HUES6 (cell line): ENCODE data around the gene GSG1L.

ENCODE experiments used
- H3K27ac ChIP-seq: 2 replicates; pipeline ENCODE4 v1.7.0; 2013; ENCODE audit warnings: low read depth, mild to moderate bottlenecking, low read length, inconsistent platforms
- H3K27me3 ChIP-seq: 2 replicates; pipeline ENCODE4 v1.6.1; 2013; ENCODE audit warnings: low read length; ENCODE audit not compliant: control insufficient read depth, insufficient read depth
- H3K36me3 ChIP-seq: 2 replicates; pipeline ENCODE4 v1.6.1; 2013; ENCODE audit warnings: low read length; ENCODE audit not compliant: control insufficient read depth, insufficient read depth
- H3K4me1 ChIP-seq: 2 replicates; pipeline ENCODE4 v1.6.1; 2013; ENCODE audit warnings: low read length; ENCODE audit not compliant: control insufficient read depth, insufficient read depth
- H3K4me3 ChIP-seq: 2 replicates; pipeline ENCODE4 v1.5.1; 2013; ENCODE audit warnings: low read depth, low read length
- H3K9ac ChIP-seq: one replicate; pipeline ENCODE4 v1.6.1; 2013; ENCODE audit warnings: mild to moderate bottlenecking, low read length
- H3K9me3 ChIP-seq: 2 replicates; pipeline ENCODE4 v1.6.1; 2013; ENCODE audit warnings: low read depth, low read length; ENCODE audit not compliant: control insufficient read depth, insufficient read depth

The GSG1L gene

DNA sequence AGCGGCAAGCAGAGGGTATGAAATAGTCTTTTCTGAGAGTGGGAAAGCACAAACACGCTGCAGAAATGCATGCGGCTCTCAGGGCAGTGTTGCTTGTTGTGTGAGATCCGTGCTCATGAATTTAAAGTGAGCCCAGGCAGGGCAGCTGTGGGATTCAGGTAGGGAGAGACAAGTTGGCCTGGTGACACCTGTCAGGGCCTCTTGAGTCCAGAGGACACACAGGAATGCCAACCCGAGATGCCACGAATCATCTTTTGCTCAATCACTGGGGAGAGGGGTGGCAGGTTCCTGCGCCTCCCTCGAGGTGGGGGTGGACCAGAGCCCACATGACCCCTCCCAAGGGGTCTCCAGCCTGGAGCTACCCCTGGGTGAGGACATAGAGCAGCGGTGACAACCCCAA is 211.9 kb downstream of the GSG1L start:
- peaks cover 11% of the 10 kb centered on the region for H3K4me1 ChIP-seq
- H3K27me3 ChIP-seq: peaks cover 12% of the 10 kb centered on the region; the same call in 1 of the 2 replicates
- H3K36me3 ChIP-seq: no peaks in the 10 kb centered on the region
- no peak overlapping the region for H3K27ac ChIP-seq
- no peak overlapping the region for H3K9ac ChIP-seq
- no peaks in the 10 kb centered on the region for H3K9me3 ChIP-seq
- no peak overlapping the region for H3K4me3 ChIP-seq

DNA sequence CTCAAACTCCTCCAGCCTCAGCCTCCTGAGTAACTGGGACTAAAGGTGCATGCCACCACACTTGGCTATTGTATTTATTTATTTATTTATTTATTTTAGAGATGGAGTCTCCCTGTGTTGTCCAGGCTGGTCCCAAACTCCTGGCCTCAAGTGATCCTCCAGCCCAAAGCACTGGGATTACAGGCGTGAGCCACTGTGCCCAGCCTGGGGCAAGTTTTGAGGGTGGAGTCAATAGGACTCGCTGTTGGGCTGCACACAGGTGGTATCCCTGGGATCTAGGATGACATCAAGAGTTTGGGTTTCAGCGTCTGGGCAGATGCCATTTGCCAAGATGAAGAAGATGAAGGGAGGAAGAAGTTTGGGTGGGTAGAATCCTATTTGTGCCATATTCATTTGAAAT is 213.9 kb downstream of the GSG1L start:
- H3K27me3 ChIP-seq: peaks cover 12% of the 10 kb centered on the region; the same call in 1 of the 2 replicates
- peaks cover 5% of the 10 kb centered on the region; the same call in 1 of the 2 replicates for H3K9me3 ChIP-seq
- H3K9ac ChIP-seq: no peak overlapping the region
- H3K4me1 ChIP-seq: peaks cover 11% of the 10 kb centered on the region
- H3K36me3 ChIP-seq: no peaks in the 10 kb centered on the region
- no peak overlapping the region for H3K27ac ChIP-seq
- no peak overlapping the region for H3K4me3 ChIP-seq

DNA sequence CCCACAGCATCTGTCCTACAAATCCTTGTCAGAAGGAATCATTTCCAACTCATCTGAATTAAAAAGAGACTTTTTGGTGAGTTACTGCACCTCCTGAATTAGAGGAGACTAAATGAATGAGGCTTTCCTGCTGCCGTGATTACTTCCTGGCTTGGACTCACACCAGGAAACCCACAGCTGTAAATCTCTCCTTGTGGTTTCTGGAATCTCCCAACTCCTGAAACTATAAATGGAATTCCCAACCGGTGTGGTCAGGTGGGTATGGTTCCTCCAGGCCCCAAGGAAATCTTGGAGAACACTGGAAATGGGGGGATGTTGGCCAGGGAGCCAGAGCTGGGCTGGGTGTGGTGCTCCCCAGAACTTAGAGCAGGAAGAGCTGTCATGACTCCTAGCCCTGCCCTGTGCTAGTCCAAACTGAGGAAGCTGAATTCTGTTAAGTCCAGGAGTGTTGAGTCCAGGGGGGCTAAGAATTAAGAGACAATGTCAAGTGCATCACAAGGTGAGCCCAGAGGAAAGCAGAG is 216.4 kb downstream of the GSG1L start:
- peaks cover 6% of the 10 kb centered on the region; the same call in 1 of the 2 replicates for H3K4me1 ChIP-seq
- no peaks in the 10 kb centered on the region for H3K27me3 ChIP-seq
- no peak overlapping the region for H3K9ac ChIP-seq
- no peak overlapping the region for H3K27ac ChIP-seq
- peaks cover 5% of the 10 kb centered on the region; the same call in 1 of the 2 replicates for H3K9me3 ChIP-seq
- no peak overlapping the region for H3K4me3 ChIP-seq
- H3K36me3 ChIP-seq: no peaks in the 10 kb centered on the region

DNA sequence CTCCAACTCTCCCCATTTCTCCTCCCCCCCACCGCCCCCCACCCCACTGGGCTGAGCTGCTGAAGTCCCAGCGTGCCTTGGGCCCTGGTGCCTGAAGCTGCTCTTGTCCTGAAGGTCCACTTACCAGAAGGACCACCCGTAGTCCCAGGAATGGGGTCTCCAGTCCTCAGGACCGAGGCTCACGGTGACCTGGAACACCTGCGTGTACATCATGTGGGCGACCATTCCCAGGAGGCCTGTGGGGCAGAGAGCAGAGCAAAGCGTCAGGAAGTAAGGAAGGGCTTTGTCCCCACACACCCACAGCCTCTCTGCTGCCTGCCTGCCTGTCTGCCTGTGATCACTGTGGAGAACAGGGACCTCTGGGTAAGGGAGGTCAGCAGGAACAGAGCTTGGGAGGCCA is 218.7 kb downstream of the GSG1L start:
- H3K4me3 ChIP-seq: no peak overlapping the region
- no peak overlapping the region for H3K27ac ChIP-seq
- no peaks in the 10 kb centered on the region for H3K36me3 ChIP-seq
- peaks cover 5% of the 10 kb centered on the region; the same call in 1 of the 2 replicates for H3K9me3 ChIP-seq
- H3K27me3 ChIP-seq: no peaks in the 10 kb centered on the region
- no peaks in the 10 kb centered on the region for H3K4me1 ChIP-seq
- no peak overlapping the region for H3K9ac ChIP-seq

DNA sequence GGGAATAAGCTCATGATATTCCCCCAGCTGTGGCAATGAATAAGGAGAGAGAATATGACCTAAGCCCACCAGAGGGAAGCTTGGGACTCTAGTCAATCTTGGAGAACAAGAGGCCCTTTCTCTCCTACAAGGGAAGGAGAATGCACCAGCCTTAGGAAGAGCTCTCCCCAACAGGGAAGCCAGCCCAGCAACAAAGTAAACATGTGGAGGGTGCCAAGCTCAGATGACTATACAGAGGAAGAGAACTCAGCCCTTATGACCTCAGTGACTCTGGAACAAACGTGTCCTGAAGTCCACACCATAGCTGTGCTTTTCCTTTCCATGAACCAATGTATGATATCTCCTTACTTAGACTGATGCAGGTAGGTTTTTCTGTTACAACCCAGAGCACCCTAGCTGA is 219.7 kb downstream of the GSG1L start:
- Histone ChIP-seq H3K27me3 (no peaks in the 10 kb centered on the region), H3K9ac (no peak overlapping the region), H3K27ac (no peak overlapping the region)

DNA sequence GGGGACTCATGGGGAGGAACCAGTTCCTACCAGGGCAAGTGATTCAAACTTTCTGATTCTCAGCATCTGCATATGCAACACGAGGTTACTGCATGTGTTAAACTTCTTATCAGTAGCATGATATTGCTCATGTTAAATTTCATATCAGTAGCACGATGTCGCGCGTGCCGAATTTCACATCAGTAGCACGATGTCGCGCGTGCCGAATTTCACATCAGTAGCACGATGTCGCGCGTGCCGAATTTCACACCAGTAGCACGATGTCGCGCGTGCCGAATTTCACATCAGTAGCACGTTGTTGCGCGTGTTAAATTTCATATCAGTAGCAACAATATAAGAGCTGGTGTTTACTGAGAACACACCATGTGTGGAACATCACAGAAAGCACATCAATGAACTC is 221.6 kb downstream of the GSG1L start:
- H3K4me3 ChIP-seq: no peak overlapping the region
- H3K27me3 ChIP-seq: no peaks in the 10 kb centered on the region
- no peaks in the 10 kb centered on the region for H3K36me3 ChIP-seq
- H3K4me1 ChIP-seq: no peaks in the 10 kb centered on the region
- peaks cover 5% of the 10 kb centered on the region; the same call in 1 of the 2 replicates for H3K9me3 ChIP-seq
- H3K9ac ChIP-seq: no peak overlapping the region
- no peak overlapping the region for H3K27ac ChIP-seq

More for the DNA sequence above, 219.7 kb downstream of the GSG1L start:
- Histone ChIP-seq H3K9me3 (peaks cover 5% of the 10 kb centered on the region; the same call in 1 of the 2 replicates), H3K36me3 (no peaks in the 10 kb centered on the region), H3K4me3 (no peak overlapping the region), H3K4me1 (no peaks in the 10 kb centered on the region)

DNA sequence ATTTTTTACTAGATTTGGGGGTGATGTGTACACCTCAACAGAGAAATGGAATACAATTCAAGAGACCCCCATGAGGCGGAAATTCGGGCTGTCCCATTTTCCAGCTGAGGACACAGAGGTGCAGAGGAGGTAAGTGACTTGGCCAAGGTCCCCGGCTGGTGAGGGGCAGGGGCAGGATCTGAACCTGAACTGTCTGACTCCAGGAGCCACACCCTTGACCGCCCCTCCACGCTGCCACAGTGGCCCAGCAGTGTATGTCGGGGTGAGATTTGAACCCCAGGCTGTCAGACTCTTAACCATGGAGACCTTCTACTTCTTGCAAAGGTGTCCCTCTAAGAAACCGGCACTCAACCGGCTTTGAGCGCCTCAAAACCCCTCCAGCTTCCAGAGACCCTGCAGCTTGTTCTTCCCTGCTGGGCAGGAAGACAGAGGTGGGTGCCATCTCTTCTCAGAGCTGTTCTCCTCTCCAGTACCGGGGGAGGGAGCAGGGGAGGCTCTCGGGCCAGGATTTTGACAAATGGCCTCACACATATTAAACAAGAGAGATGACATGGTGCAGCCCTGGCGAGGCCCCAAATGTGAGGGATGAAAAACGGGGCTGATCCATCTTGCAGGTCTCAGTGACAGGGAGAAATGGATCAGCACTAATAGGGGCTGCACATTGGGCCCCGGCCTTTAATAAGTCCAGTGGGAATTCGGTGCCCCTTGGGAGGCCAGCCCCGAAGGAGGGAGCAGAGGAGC is 222.3 kb downstream of the GSG1L start:
- H3K4me1 ChIP-seq: no peaks in the 10 kb centered on the region
- H3K9ac ChIP-seq: no peak overlapping the region
- no peak overlapping the region for H3K27ac ChIP-seq
- no peaks in the 10 kb centered on the region for H3K27me3 ChIP-seq
- H3K36me3 ChIP-seq: no peaks in the 10 kb centered on the region
- H3K4me3 ChIP-seq: no peak overlapping the region
- H3K9me3 ChIP-seq: peaks cover 4% of the 10 kb centered on the region; the same call in 1 of the 2 replicates

DNA sequence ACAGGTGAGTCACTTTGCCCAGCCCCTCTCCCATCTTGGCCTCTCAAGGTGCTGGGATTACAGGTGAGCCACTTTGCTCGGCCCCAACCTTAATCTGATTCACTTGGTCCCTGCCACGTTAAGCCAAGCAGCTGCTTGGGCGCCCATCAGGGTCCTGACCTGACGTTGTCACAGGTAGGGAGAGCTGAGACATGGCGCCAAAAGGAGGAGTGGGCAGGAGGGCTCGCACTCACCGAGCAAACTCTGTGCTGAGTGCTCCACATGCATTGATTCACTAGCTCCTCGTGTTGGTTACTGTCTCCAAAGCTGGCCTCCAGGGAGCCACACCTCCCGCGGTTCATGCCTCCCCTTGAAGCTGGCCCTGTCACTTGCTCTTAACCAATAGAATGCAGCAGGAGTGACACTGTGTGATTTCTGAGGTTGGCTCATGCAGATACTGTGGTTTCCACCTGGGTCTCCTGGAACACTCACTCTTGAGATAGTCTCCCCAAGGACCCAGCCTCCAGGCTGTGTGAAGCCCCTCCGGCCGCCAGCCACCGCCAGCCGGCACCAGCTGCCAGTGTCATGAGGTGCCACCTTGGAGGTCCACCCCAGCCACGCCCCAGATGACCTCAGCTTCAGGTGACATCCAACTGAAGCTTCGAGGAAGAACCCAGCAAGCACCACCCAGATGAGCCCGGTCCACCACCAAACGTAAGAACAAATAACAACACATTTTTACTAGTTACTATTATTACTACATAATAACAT is 223.0 kb downstream of the GSG1L start:
- H3K27ac ChIP-seq: no peak overlapping the region
- no peak overlapping the region for H3K4me3 ChIP-seq
- no peaks in the 10 kb centered on the region for H3K4me1 ChIP-seq
- no peaks in the 10 kb centered on the region for H3K36me3 ChIP-seq
- H3K9ac ChIP-seq: no peak overlapping the region
- no peaks in the 10 kb centered on the region for H3K27me3 ChIP-seq
- H3K9me3 ChIP-seq: no peaks in the 10 kb centered on the region

DNA sequence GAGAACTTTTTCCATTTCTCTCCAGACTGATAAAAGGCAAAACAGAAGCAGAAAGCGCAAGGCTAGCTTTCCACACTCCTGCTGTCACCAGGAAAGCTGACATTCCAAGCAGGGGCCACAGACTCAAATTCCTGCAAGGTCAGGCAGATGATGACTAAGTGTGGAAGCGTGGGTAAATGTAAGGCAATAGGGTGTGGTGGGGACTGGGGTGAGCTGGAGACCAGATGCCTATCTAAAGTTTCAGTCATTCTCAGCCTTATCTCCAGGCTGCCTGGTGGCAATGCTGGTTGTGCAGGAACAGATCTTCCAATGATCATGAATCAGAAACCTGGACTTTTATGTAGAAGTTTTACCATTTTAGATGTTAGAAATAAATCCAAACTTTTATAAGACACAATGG is 224.1 kb downstream of the GSG1L start:
- H3K9ac ChIP-seq: no peak overlapping the region
- H3K36me3 ChIP-seq: no peaks in the 10 kb centered on the region
- H3K4me1 ChIP-seq: no peaks in the 10 kb centered on the region
- no peak overlapping the region for H3K4me3 ChIP-seq
- H3K27ac ChIP-seq: no peak overlapping the region
- no peaks in the 10 kb centered on the region for H3K27me3 ChIP-seq
- no peaks in the 10 kb centered on the region for H3K9me3 ChIP-seq

DNA sequence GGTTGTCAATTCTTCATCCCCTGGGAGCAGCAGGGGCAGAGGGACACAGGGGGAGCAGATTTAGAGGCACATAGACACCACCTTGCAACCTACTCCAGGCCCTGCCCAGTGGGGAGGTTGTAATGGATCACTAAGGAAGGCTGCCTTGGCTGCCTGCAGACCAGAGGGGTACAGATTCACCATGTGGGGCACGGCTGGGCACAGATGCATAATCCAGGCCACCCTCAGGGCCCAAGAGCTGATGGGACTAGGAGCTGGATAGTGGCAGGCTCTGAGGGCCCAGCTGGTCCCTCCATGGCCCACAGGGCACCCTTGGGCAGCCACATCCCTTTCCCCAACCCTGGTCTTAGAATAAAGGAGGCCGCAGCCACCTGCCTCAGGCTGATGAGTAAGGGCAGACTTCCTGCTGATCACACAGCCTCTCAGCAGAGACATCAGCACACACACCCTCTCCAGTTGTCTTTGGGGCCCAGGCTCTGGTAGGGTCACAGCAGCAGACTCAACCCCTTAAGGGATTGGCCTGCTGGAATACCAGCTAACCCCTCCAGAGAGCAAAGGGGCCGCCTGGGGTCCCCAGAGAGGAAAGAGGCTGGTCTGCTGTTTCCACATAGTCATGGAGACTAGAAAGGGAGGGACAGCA is 224.9 kb downstream of the GSG1L start:
- Histone ChIP-seq H3K27me3 (no peaks in the 10 kb centered on the region), H3K9me3 (no peaks in the 10 kb centered on the region), H3K9ac (no peak overlapping the region), H3K27ac (no peak overlapping the region), H3K36me3 (no peaks in the 10 kb centered on the region), H3K4me3 (no peak overlapping the region), H3K4me1 (no peaks in the 10 kb centered on the region)

DNA sequence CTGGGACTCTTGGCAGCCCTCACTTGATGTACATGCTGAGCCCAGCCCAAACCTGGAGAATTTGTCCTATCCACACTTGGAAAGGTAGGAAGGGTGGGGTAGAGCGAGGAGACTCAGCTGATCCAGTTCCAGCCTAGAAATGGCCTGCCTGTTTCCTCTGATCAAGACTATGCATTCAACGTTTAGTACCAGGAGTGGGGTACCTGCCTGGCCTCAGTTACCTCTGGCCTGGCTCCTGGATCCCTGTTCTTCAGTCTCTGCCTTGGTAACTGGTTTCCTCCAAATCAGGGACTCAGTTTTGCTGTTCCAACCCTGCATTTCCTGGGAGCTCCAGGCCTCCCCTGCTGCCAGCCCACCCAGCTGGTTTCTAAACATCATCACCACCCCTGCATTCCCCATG is 233.5 kb downstream of the GSG1L start:
- Histone ChIP-seq H3K27me3 (peaks cover 4% of the 10 kb centered on the region), H3K36me3 (no peaks in the 10 kb centered on the region), H3K4me3 (no peak overlapping the region), H3K9me3 (peaks cover 14% of the 10 kb centered on the region), H3K4me1 (no peaks in the 10 kb centered on the region), H3K27ac (no peak overlapping the region), H3K9ac (no peak overlapping the region)
